K562 (cell line): ENCODE measurements around the gene PCF11. TPM values are rescaled to one million over a fixed set of nuclear protein-coding genes. Genes with fewer than 3 reads are reported as not detected.

Experiments used
- ARID2 ChIP-seq: fragments of 450-650 bp; IDR thresholded peaks from 2 replicates; pipeline ENCODE4 v1.6.1; 2017; ENCODE audit warnings: antibody characterized with exemption, mild to moderate bottlenecking
- DLX4 ChIP-seq: fragments of 250-450 bp; sonication (Bioruptor Pico); IDR thresholded peaks from 2 replicates; pipeline ENCODE4 v1.6.1; 2021; ENCODE audit warnings: mild to moderate bottlenecking
- DNMT1 ChIP-seq: fragments of 450-650 bp; IDR thresholded peaks from 2 replicates; pipeline ENCODE4 v1.6.1; 2016; ENCODE audit warnings: antibody characterized with exemption, mild to moderate bottlenecking
- GTF2F1 ChIP-seq: IDR thresholded peaks from 2 replicates; pipeline ENCODE4 v1.6.1; 2011; ENCODE audit warnings: low read depth, low read length, improper control_type of control experiment
- HNRNPK ChIP-seq: fragments of 200-400 bp; formaldehyde crosslinking; IDR thresholded peaks from one replicate; pipeline ENCODE4 v1.6.1; 2018; ENCODE audit warnings: mild to moderate bottlenecking, low read depth, low read length; ENCODE audit not compliant: poor library complexity, severe bottlenecking
- MAFK ChIP-seq: IDR thresholded peaks from 2 replicates; pipeline ENCODE4 v1.6.1; 2011; ENCODE audit warnings: low read length, improper control_type of control experiment
- NFATC3 ChIP-seq: fragments of 450-650 bp; IDR thresholded peaks from 2 replicates; pipeline ENCODE4 v1.6.1; 2017; ENCODE audit warnings: mild to moderate bottlenecking
- NFIC ChIP-seq: fragments of 450-650 bp; IDR thresholded peaks from 2 replicates; pipeline ENCODE4 v1.6.1; 2017; ENCODE audit warnings: mild to moderate bottlenecking, inconsistent platforms
- PBX2 ChIP-seq, 2 experiments: IDR thresholded peaks in 1 of 2; conservative IDR thresholded peaks in 1 of 2; 2 replicates each; pipeline ENCODE4 v1.6.1; 2016; ENCODE audit warnings: low read depth in 2 of 2, mild to moderate bottlenecking in 1 of 2, missing compliant biosample characterization in 1 of 2, missing genetic modification characterization in 1 of 2, moderate library complexity in 1 of 2
- PREB ChIP-seq: sonication (generic); formaldehyde crosslinking; IDR thresholded peaks from 2 replicates; pipeline ENCODE4 v1.8.1; 2023; ENCODE audit warnings: mild to moderate bottlenecking, missing genetic modification reagents
- TGIF2 ChIP-seq: sonication (generic); formaldehyde crosslinking; IDR thresholded peaks from 2 replicates; pipeline ENCODE4 v1.8.1; 2022; ENCODE audit warnings: mild to moderate bottlenecking, missing genetic modification reagents, moderate library complexity
- ZNF407 ChIP-seq: fragments of 450-650 bp; IDR thresholded peaks from 2 replicates; pipeline ENCODE4 v1.6.1; 2016; ENCODE audit warnings: low read depth
- ZNF583 ChIP-seq: fragments of 250-450 bp; sonication (Bioruptor Pico); IDR thresholded peaks from 2 replicates; pipeline ENCODE4 v1.4.0; 2020
- polyA plus RNA-seq, 8 experiments: library from polyadenylated mRNA; depleted of rRNA in 4 of 8; stranded (reverse) in 5 of 8; unstranded in 3 of 8; fragments of >200 nt; fragmentation: Nextera tagmentation in 2 of 8; fragmentation: Illumina TruSeq in 1 of 8; extraction: Ambion mirVana in 2 of 8; extraction: Trizol in 1 of 8; gene quantifications; 2 replicates each; pipeline versions ENCODE4 v1.2.1 to v1.2.3, GENCODE V29; 2011 to 2014; ENCODE audit warnings: inconsistent platforms in 1 of 8, missing spikeins in 1 of 8
- total RNA-seq, 7 experiments: library from RNA; depleted of rRNA in 6 of 7; stranded (reverse); fragments of >200 nt in 6 of 7; fragmentation: Illumina TruSeq in 2 of 7; extraction: Trizol in 2 of 7; gene quantifications; 2 replicates each; pipeline versions ENCODE4 v1.2.1 to v1.2.3, GENCODE V29; 2011 to 2021; ENCODE audit warnings: low replicate concordance in 1 of 7

PCF11 gene
- total and polyA plus RNA-seq, 9 of the 15 experiments (the other 6 are each of a cell fraction or from before 2014, with no cell fraction given) = 9.3 to 91.6 (median 54.4) TPM

- TF ChIP-seq NFIC (no peak; the same call in 1 of the 2 replicates), DLX4 (CRISPR knock-in tag) (no peak), PREB (CRISPR knock-in tag) (no peak), HNRNPK (no peak), ZNF407 (no peak), NFATC3 (no peak), PBX2 (CRISPR knock-in tag; IDR thresholded peaks at IDR 0.05; ENCODE audit: low read depth) (peak; percentile 97), PBX2 (tag; conservative IDR thresholded peaks at IDR 0.05; ENCODE audit: low read depth) (peak; percentile 99), MAFK (no peak), TGIF2 (CRISPR knock-in tag) (no peak), ARID2 (no peak), ZNF583 (0 out of 2 replicates have a peak, but pooled peaks have one; percentile 25), GTF2F1 (no peak; the same call in 1 of the 2 replicates), DNMT1 (no peak)
Measured at GRCh38 chr11:83156144-83156995, 561 bp upstream of the PCF11 start (continued).
